WTC11 (cell line): ENCODE data around the gene PARVB. TPM values are rescaled to one million over a fixed set of nuclear protein-coding genes. Genes with fewer than 3 reads are reported as not detected.

Experiments
- ATAC-seq: fragments of 200-7000 bp; cut with Tn5 transposase; 2 replicates; pipeline ENCODE4 v1.10.0; 2021; ENCODE audit warnings: mild to moderate bottlenecking, moderate library complexity
- CTCF ChIA-PET: fragments of 300-600 bp; sonication (Branson Sonifier 250); formaldehyde crosslinking; loops from one replicate; lab custom pipeline; 2021; ENCODE audit warnings: antibody characterized with exemption; lab: Charles Lee
- POLR2A ChIA-PET: fragments of 350-600 bp; sonication (Branson Sonifier 250); formaldehyde crosslinking; loops from one replicate; lab custom pipeline; 2021; ENCODE audit warnings: antibody characterized with exemption; lab: Charles Lee
- DNase-seq: peaks from one replicate; pipeline ENCODE4 v3.0.0; 2021; ENCODE audit warnings: low spot score
- H3K27ac Mint-ChIP-seq: 2 replicates; pipeline ENCODE4 v1.8.0; 2021; ENCODE audit warnings: mixed read lengths
- H3K27me3 Mint-ChIP-seq: 2 replicates; pipeline ENCODE4 v1.8.0; 2021; ENCODE audit warnings: low read depth, mild to moderate bottlenecking, moderate library complexity, mixed read lengths
- H3K36me3 Mint-ChIP-seq: 2 replicates; pipeline ENCODE4 v1.8.0; 2021; ENCODE audit warnings: mixed read lengths
- H3K4me1 Mint-ChIP-seq: 2 replicates; pipeline ENCODE4 v1.8.0; 2022; ENCODE audit warnings: mixed read lengths
- H3K4me3 Mint-ChIP-seq: 2 replicates; pipeline ENCODE4 v1.8.0; 2021; ENCODE audit warnings: mild to moderate bottlenecking, moderate library complexity, mixed read lengths
- H3K9me3 Mint-ChIP-seq: 2 replicates; pipeline ENCODE4 v1.8.0; 2021; ENCODE audit warnings: mixed read lengths
- CBFB ChIP-seq: sonication (generic); formaldehyde crosslinking; IDR thresholded peaks from 2 replicates; pipeline ENCODE4 v1.8.1; 2022; ENCODE audit warnings: mild to moderate bottlenecking, low read depth, missing genetic modification reagents
- CREM ChIP-seq: sonication (generic); formaldehyde crosslinking; IDR thresholded peaks from 2 replicates; pipeline ENCODE4 v1.8.1; 2022; ENCODE audit warnings: mild to moderate bottlenecking, missing genetic modification reagents, moderate library complexity
- FOXJ3 ChIP-seq: sonication (generic); formaldehyde crosslinking; IDR thresholded peaks from 2 replicates; pipeline ENCODE4 v1.9.0; 2021; ENCODE audit warnings: missing genetic modification reagents, mild to moderate bottlenecking, borderline replicate concordance
- KAT7 ChIP-seq: sonication (generic); formaldehyde crosslinking; IDR thresholded peaks from 2 replicates; pipeline ENCODE4 v1.8.1; 2023; ENCODE audit warnings: missing genetic modification reagents, mild to moderate bottlenecking, borderline replicate concordance
- NFYB ChIP-seq: sonication (generic); formaldehyde crosslinking; conservative IDR thresholded peaks from 2 replicates; pipeline ENCODE4 v1.8.0; 2022; ENCODE audit warnings: low read depth, missing genetic modification reagents
- OVOL2 ChIP-seq: fragments of 250-450 bp; sonication (Bioruptor Pico); IDR thresholded peaks from 2 replicates; pipeline ENCODE4 v1.9.0; 2021; ENCODE audit warnings: mild to moderate bottlenecking, borderline replicate concordance
- SMAD3 ChIP-seq: sonication (generic); formaldehyde crosslinking; IDR thresholded peaks from 2 replicates; pipeline ENCODE4 v1.8.0; 2022; ENCODE audit warnings: missing genetic modification reagents, mild to moderate bottlenecking, borderline replicate concordance
- ZNF121 ChIP-seq: sonication (generic); formaldehyde crosslinking; IDR thresholded peaks from 2 replicates; pipeline ENCODE4 v1.8.0; 2023; ENCODE audit warnings: missing genetic modification reagents
- ZNF281 ChIP-seq: sonication (generic); formaldehyde crosslinking; IDR thresholded peaks from 2 replicates; pipeline ENCODE4 v1.8.0; 2023; ENCODE audit warnings: mild to moderate bottlenecking, missing genetic modification reagents
- ZNF425 ChIP-seq: fragments of 250-450 bp; sonication (Bioruptor Pico); conservative IDR thresholded peaks from 2 replicates; pipeline ENCODE4 v1.9.0; 2021; ENCODE audit warnings: mild to moderate bottlenecking
- ZNF671 ChIP-seq: fragments of 250-450 bp; sonication (Bioruptor Pico); IDR thresholded peaks from 2 replicates; pipeline ENCODE4 v1.8.0; 2021; ENCODE audit warnings: mild to moderate bottlenecking
- total RNA-seq: library from RNA; stranded (reverse); gene quantifications from 3 replicates; pipeline ENCODE4 v1.2.3, GENCODE V29; 2021
- TF ChIP-seq, protein P1 (sequence below): sonication (generic); formaldehyde crosslinking; conservative IDR thresholded peaks from 2 replicates; pipeline ENCODE4 v1.8.1; 2023; ENCODE audit warnings: mild to moderate bottlenecking, low read depth, missing genetic modification reagents, moderate library complexity
- TF ChIP-seq, protein P2 (sequence below): sonication (generic); formaldehyde crosslinking; IDR thresholded peaks from 2 replicates; pipeline ENCODE4 v1.8.1; 2022; ENCODE audit warnings: low read depth, mild to moderate bottlenecking, moderate library complexity, missing genetic modification reagents, borderline replicate concordance
- TF ChIP-seq, protein P3 (sequence below): sonication (generic); formaldehyde crosslinking; IDR thresholded peaks from 2 replicates; pipeline ENCODE4 v1.8.1; 2023; ENCODE audit warnings: mild to moderate bottlenecking, moderate library complexity, missing genetic modification reagents
- TF ChIP-seq, protein P4 (sequence below): sonication (generic); formaldehyde crosslinking; IDR thresholded peaks from 2 replicates; pipeline ENCODE4 v1.8.1; 2022; ENCODE audit warnings: low read depth, missing genetic modification reagents, borderline replicate concordance
- TF ChIP-seq, protein P5 (sequence below): sonication (generic); formaldehyde crosslinking; IDR thresholded peaks from 2 replicates; pipeline ENCODE4 v1.8.0; 2023; ENCODE audit warnings: missing genetic modification reagents
- TF ChIP-seq, protein P6 (sequence below): sonication (generic); formaldehyde crosslinking; IDR thresholded peaks from 2 replicates; pipeline ENCODE4 v1.8.1; 2023; ENCODE audit warnings: mild to moderate bottlenecking, missing genetic modification reagents, moderate library complexity
- TF ChIP-seq, protein P7 (sequence below): sonication (generic); formaldehyde crosslinking; IDR thresholded peaks from 2 replicates; pipeline ENCODE4 v1.8.0; 2022; ENCODE audit warnings: mild to moderate bottlenecking, missing genetic modification reagents

The PARVB gene
- total RNA-seq, 1 experiment from 2014 or later = 3.3 TPM

GRCh38 chr22:43976861-43977795 is 47.0 kb upstream of the PARVB start:
- Mint-ChIP-seq H3K27me3 (no peaks in the 10 kb centered on the region), H3K4me3 (no peak overlapping the region), H3K27ac (no peak overlapping the region), H3K4me1 (no peaks in the 10 kb centered on the region), H3K9me3 (no peaks in the 10 kb centered on the region), H3K36me3 (peaks cover 73% of the 10 kb centered on the region)
- no peak for DNase-seq
- TF ChIP-seq SMAD3 (CRISPR knock-in tag) (no peak), CBFB (CRISPR knock-in tag) (no peak), FOXJ3 (CRISPR knock-in tag) (no peak), ZNF281 (CRISPR knock-in tag) (no peak), ZNF671 (CRISPR knock-in tag) (no peak), OVOL2 (no peak), ZNF121 (CRISPR knock-in tag) (no peak), CREM (CRISPR knock-in tag) (no peak), NFYB (no peak), KAT7 (CRISPR knock-in tag) (no peak), ZNF425 (CRISPR knock-in tag) (no peak)
- TF ChIP-seq, protein P1, sequence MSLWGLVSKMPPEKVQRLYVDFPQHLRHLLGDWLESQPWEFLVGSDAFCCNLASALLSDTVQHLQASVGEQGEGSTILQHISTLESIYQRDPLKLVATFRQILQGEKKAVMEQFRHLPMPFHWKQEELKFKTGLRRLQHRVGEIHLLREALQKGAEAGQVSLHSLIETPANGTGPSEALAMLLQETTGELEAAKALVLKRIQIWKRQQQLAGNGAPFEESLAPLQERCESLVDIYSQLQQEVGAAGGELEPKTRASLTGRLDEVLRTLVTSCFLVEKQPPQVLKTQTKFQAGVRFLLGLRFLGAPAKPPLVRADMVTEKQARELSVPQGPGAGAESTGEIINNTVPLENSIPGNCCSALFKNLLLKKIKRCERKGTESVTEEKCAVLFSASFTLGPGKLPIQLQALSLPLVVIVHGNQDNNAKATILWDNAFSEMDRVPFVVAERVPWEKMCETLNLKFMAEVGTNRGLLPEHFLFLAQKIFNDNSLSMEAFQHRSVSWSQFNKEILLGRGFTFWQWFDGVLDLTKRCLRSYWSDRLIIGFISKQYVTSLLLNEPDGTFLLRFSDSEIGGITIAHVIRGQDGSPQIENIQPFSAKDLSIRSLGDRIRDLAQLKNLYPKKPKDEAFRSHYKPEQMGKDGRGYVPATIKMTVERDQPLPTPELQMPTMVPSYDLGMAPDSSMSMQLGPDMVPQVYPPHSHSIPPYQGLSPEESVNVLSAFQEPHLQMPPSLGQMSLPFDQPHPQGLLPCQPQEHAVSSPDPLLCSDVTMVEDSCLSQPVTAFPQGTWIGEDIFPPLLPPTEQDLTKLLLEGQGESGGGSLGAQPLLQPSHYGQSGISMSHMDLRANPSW (CRISPR knock-in tag) = no peak
- TF ChIP-seq, protein P2, sequence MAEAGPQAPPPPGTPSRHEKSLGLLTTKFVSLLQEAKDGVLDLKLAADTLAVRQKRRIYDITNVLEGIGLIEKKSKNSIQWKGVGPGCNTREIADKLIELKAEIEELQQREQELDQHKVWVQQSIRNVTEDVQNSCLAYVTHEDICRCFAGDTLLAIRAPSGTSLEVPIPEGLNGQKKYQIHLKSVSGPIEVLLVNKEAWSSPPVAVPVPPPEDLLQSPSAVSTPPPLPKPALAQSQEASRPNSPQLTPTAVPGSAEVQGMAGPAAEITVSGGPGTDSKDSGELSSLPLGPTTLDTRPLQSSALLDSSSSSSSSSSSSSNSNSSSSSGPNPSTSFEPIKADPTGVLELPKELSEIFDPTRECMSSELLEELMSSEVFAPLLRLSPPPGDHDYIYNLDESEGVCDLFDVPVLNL (CRISPR knock-in tag) = no peak
- TF ChIP-seq, protein P3, sequence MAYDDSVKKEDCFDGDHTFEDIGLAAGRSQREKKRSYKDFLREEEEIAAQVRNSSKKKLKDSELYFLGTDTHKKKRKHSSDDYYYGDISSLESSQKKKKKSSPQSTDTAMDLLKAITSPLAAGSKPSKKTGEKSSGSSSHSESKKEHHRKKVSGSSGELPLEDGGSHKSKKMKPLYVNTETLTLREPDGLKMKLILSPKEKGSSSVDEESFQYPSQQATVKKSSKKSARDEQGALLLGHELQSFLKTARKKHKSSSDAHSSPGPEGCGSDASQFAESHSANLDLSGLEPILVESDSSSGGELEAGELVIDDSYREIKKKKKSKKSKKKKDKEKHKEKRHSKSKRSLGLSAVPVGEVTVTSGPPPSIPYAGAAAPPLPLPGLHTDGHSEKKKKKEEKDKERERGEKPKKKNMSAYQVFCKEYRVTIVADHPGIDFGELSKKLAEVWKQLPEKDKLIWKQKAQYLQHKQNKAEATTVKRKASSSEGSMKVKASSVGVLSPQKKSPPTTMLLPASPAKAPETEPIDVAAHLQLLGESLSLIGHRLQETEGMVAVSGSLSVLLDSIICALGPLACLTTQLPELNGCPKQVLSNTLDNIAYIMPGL = no peak
- TF ChIP-seq, protein P4, sequence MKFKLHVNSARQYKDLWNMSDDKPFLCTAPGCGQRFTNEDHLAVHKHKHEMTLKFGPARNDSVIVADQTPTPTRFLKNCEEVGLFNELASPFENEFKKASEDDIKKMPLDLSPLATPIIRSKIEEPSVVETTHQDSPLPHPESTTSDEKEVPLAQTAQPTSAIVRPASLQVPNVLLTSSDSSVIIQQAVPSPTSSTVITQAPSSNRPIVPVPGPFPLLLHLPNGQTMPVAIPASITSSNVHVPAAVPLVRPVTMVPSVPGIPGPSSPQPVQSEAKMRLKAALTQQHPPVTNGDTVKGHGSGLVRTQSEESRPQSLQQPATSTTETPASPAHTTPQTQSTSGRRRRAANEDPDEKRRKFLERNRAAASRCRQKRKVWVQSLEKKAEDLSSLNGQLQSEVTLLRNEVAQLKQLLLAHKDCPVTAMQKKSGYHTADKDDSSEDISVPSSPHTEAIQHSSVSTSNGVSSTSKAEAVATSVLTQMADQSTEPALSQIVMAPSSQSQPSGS (CRISPR knock-in tag) = no peak
- TF ChIP-seq, protein P5, sequence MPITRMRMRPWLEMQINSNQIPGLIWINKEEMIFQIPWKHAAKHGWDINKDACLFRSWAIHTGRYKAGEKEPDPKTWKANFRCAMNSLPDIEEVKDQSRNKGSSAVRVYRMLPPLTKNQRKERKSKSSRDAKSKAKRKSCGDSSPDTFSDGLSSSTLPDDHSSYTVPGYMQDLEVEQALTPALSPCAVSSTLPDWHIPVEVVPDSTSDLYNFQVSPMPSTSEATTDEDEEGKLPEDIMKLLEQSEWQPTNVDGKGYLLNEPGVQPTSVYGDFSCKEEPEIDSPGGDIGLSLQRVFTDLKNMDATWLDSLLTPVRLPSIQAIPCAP (CRISPR knock-in tag) = no peak
- TF ChIP-seq, protein P6, sequence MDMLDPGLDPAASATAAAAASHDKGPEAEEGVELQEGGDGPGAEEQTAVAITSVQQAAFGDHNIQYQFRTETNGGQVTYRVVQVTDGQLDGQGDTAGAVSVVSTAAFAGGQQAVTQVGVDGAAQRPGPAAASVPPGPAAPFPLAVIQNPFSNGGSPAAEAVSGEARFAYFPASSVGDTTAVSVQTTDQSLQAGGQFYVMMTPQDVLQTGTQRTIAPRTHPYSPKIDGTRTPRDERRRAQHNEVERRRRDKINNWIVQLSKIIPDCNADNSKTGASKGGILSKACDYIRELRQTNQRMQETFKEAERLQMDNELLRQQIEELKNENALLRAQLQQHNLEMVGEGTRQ (CRISPR knock-in tag) = no peak
- TF ChIP-seq, protein P7, sequence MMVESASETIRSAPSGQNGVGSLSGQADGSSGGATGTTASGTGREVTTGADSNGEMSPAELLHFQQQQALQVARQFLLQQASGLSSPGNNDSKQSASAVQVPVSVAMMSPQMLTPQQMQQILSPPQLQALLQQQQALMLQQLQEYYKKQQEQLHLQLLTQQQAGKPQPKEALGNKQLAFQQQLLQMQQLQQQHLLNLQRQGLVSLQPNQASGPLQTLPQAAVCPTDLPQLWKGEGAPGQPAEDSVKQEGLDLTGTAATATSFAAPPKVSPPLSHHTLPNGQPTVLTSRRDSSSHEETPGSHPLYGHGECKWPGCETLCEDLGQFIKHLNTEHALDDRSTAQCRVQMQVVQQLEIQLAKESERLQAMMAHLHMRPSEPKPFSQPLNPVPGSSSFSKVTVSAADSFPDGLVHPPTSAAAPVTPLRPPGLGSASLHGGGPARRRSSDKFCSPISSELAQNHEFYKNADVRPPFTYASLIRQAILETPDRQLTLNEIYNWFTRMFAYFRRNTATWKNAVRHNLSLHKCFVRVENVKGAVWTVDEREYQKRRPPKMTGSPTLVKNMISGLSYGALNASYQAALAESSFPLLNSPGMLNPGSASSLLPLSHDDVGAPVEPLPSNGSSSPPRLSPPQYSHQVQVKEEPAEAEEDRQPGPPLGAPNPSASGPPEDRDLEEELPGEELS (CRISPR knock-in tag) = no peak
- POLR2A ChIA-PET = no interaction called here
- ATAC-seq = no peak
- CTCF ChIA-PET = interaction anchor here (0.5 to 2.4 kb wide), 6 partner anchors 16 to 109 kb away, joined by 3 to 6 read pairs (median 4); no protein-coding TSS in a partner anchor
